ENCODE results near the gene JMJD1C. TPM values are rescaled to one million over a fixed set of nuclear protein-coding genes. Genes with fewer than 3 reads are reported as not detected.
"Not testable (repeated sequence)": the region's sequence is repeated elsewhere in the genome, so short reads cannot be mapped to it uniquely, and the experiment has no call there.

Gene JMJD1C
- total RNA-seq, 1 donor from 2014 or later = 105 TPM

GRCh38 chr10:63294781-63295180, 171.0 kb downstream of the JMJD1C start:
- no peak for TF ChIP-seq CTCF (IDR thresholded peaks at IDR 0.05)
- TF ChIP-seq POLR2AphosphoS5 (IDR thresholded peaks at IDR 0.05; ENCODE audit: insufficient read depth in 1 of 2, low read depth in 1 of 2) = no peak
- TF ChIP-seq POLR2A (IDR thresholded peaks at IDR 0.05) = no peak
- Histone ChIP-seq H3K36me3 (no peaks in the 10 kb centered on the region), H3K4me1 (no peaks in the 10 kb centered on the region), H3K9me3 (no peaks in the 10 kb centered on the region), H3K27me3 (no peaks in the 10 kb centered on the region), H3K27ac (no peak overlapping the region), H3K4me3 (no peak overlapping the region)
- intact Hi-C loops (cut with DNase I) = no loop called here
- DNase-seq (ENCODE audit: extremely low spot score in 2 of 2) = no peak

- DNase-seq (ENCODE audit: extremely low spot score in 2 of 2); H3K36me3 ChIP-seq; H3K27me3 ChIP-seq; H3K27ac ChIP-seq; H3K9me3 ChIP-seq; H3K4me1 ChIP-seq; H3K4me3 ChIP-seq; intact Hi-C loops (cut with DNase I): not testable (repeated sequence)
These were observed 172.9 kb downstream of the JMJD1C start for GRCh38 chr10:63292847-63293246.

- TF ChIP-seq POLR2A (IDR thresholded peaks at IDR 0.05) (no peak), CTCF (IDR thresholded peaks at IDR 0.05) (no peak), POLR2AphosphoS5 (IDR thresholded peaks at IDR 0.05; ENCODE audit: insufficient read depth in 1 of 2, low read depth in 1 of 2) (no peak)
- intact Hi-C loops (cut with DNase I) = no loop called here
- Histone ChIP-seq H3K4me3 (no peak overlapping the region), H3K27ac (no peak overlapping the region), H3K36me3 (no peaks in the 10 kb centered on the region), H3K9me3 (no peaks in the 10 kb centered on the region), H3K27me3 (no peaks in the 10 kb centered on the region), H3K4me1 (no peaks in the 10 kb centered on the region)
- no peak for DNase-seq (ENCODE audit: extremely low spot score in 2 of 2)
These were observed 177.6 kb downstream of the JMJD1C start for GRCh38 chr10:63288170-63288569.

GRCh38 chr10:63286754-63287264, 179.0 kb downstream of the JMJD1C start:
- TF ChIP-seq POLR2A (IDR thresholded peaks at IDR 0.05) = no peak
- TF ChIP-seq CTCF (IDR thresholded peaks at IDR 0.05) = no peak
- TF ChIP-seq POLR2AphosphoS5 (IDR thresholded peaks at IDR 0.05; ENCODE audit: insufficient read depth in 1 of 2, low read depth in 1 of 2) = no peak
- Histone ChIP-seq H3K4me1 (no peaks in the 10 kb centered on the region), H3K27me3 (no peaks in the 10 kb centered on the region), H3K9me3 (no peaks in the 10 kb centered on the region), H3K36me3 (no peaks in the 10 kb centered on the region), H3K27ac (no peak overlapping the region), H3K4me3 (no peak overlapping the region)
- intact Hi-C loops (cut with DNase I) = no loop called here
- DNase-seq (ENCODE audit: extremely low spot score in 2 of 2) = no peak

GRCh38 chr10:63286340-63286739, 179.4 kb downstream of the JMJD1C start:
- Histone ChIP-seq H3K4me3 (no peak overlapping the region), H3K9me3 (no peaks in the 10 kb centered on the region), H3K4me1 (no peaks in the 10 kb centered on the region), H3K27me3 (no peaks in the 10 kb centered on the region), H3K36me3 (no peaks in the 10 kb centered on the region), H3K27ac (no peak overlapping the region)
- intact Hi-C loops (cut with DNase I) = no loop called here
- DNase-seq (ENCODE audit: extremely low spot score in 2 of 2) = no peak
- no peak for TF ChIP-seq CTCF (IDR thresholded peaks at IDR 0.05)

- H3K9me3 ChIP-seq; DNase-seq (ENCODE audit: extremely low spot score in 2 of 2); H3K27me3 ChIP-seq; H3K4me1 ChIP-seq; H3K27ac ChIP-seq; intact Hi-C loops (cut with DNase I); H3K4me3 ChIP-seq; H3K36me3 ChIP-seq: not testable (repeated sequence)
These were observed 181.9 kb downstream of the JMJD1C start for GRCh38 chr10:63283901-63284300.
